ENCODE results near the gene ZNF462. TPM values are rescaled to one million over a fixed set of nuclear protein-coding genes. Genes with fewer than 3 reads are reported as not detected.

The ZNF462 gene
- total RNA-seq, 1 experiment from 2014 or later, result 164 TPM

- no peak for TF ChIP-seq CTCF (conservative IDR thresholded peaks at IDR 0.05)
- no CpG with 5 or more reads among the region's 2 CpGs for WGBS (ENCODE audit: extremely low coverage, insufficient read length, low lambda C conversion rate)
- H2AK5ac ChIP-seq (ENCODE audit: insufficient read length, low read length), result no peak overlapping the region
- no peak overlapping the region for H2BK5ac ChIP-seq (ENCODE audit: insufficient read length, low read length)
- no peak overlapping the region for H2BK120ac ChIP-seq (ENCODE audit: low read depth, low read length, poor library complexity, severe bottlenecking)
- no peak overlapping the region for H4K5ac ChIP-seq (ENCODE audit: insufficient read length, low read depth, low read length)
- H4K20me1 ChIP-seq (ENCODE audit: control insufficient read depth, insufficient read depth, insufficient read length), result no peaks in the 10 kb centered on the region
- H3K4me1 Mint-ChIP-seq, result peaks cover 3 to 7% of the 10 kb centered on the region in 2 experiments; a peak in 3 of 4 replicates
- no peak overlapping the region for H3K27ac Mint-ChIP-seq
- no peak overlapping the region for H3K4me3 Mint-ChIP-seq
- H3K14ac ChIP-seq (ENCODE audit: insufficient read depth, low read length), result no peak overlapping the region
- H3K9me3 Mint-ChIP-seq, result peaks cover 7 to 17% of the 10 kb centered on the region in 2 experiments
- H3K4ac ChIP-seq (ENCODE audit: low read depth, low read length), result no peak overlapping the region
- H2BK15ac ChIP-seq (ENCODE audit: low read depth, low read length), result no peak overlapping the region
- no peak overlapping the region for H2AFZ ChIP-seq (ENCODE audit: low read length)
- no peak overlapping the region for H3K23ac ChIP-seq (ENCODE audit: insufficient read length, low read depth, low read length)
- no peak overlapping the region for H3K56ac ChIP-seq (ENCODE audit: insufficient read length, low read depth, low read length)
- no peak overlapping the region for H3T11ph ChIP-seq (ENCODE audit: low read length)
- H2BK20ac ChIP-seq (ENCODE audit: low read depth, low read length, poor library complexity, severe bottlenecking), result no peak overlapping the region
- H4K91ac ChIP-seq (ENCODE audit: insufficient read length, low read depth, low read length), result no peak overlapping the region
- H3K9ac ChIP-seq (ENCODE audit: extremely low read depth, insufficient read length, low read length), result no peak overlapping the region
- H3K18ac ChIP-seq (ENCODE audit: insufficient read length, low read depth, low read length), result no peak overlapping the region
- no peaks in the 10 kb centered on the region for H3K27me3 ChIP-seq (ENCODE audit: insufficient read depth, low read length)
- no peak overlapping the region for H2BK12ac ChIP-seq (ENCODE audit: insufficient read length, low read depth, low read length)
- H3K4me1 ChIP-seq (ENCODE audit: insufficient read depth, low read length), result no peaks in the 10 kb centered on the region
- H3K79me1 ChIP-seq (ENCODE audit: insufficient read depth, low read depth, low read length, poor library complexity, severe bottlenecking), result no peaks in the 10 kb centered on the region
- H3K27me3 Mint-ChIP-seq (ENCODE audit: low read depth), result no peaks in the 10 kb centered on the region; the same call in 1 of the 2 replicates
- no peaks in the 10 kb centered on the region for H3K9me3 ChIP-seq (ENCODE audit: control insufficient read depth, low read depth, low read length)
- no peaks in the 10 kb centered on the region for H3K79me2 ChIP-seq (ENCODE audit: insufficient read depth, low read length)
- no peaks in the 10 kb centered on the region for H3K23me2 ChIP-seq (ENCODE audit: insufficient read length, low read depth, low read length, poor library complexity, severe bottlenecking)
- no peak overlapping the region for H3K27ac ChIP-seq (ENCODE audit: insufficient read length, low read depth, low read length)
- H3K36me3 Mint-ChIP-seq (ENCODE audit: insufficient read depth in 1 of 3, low read depth in 3 of 3), result peaks cover 2 to 10% (median 3%) of the 10 kb centered on the region in 3 experiments; a peak in 5 of 7 replicates
- H4K8ac ChIP-seq (replicated peaks; ENCODE audit: insufficient read length, low read depth, low read length), result no peak overlapping the region
- no peak overlapping the region for H3K4me2 ChIP-seq (ENCODE audit: insufficient read depth, insufficient read length, low read length)
- DNase-seq, result no peak
These were observed 27.1 kb upstream of the ZNF462 start for GRCh38 chr9:106835840-106836239.
